Lower leg skin (tissue), 3 donors: Measurements from ENCODE around the gene CCDC149.

Experiments
- POLR2A ChIP-seq, 2 donors: fragments of 450-650 bp; IDR thresholded peaks; one replicate each; pipeline ENCODE4 v1.6.1; 2016 to 2017; ENCODE audit warnings: antibody characterized with exemption in 2 of 2, mild to moderate bottlenecking in 1 of 2, moderate library complexity in 1 of 2
- TF ChIP-seq, protein P1 (sequence below), 3 donors: fragments of 450-650 bp; IDR thresholded peaks; one replicate each; pipeline ENCODE4 v1.5.1; 2016; ENCODE audit warnings: antibody characterized with exemption in 3 of 3, mild to moderate bottlenecking in 3 of 3, moderate library complexity in 2 of 3

DNA sequence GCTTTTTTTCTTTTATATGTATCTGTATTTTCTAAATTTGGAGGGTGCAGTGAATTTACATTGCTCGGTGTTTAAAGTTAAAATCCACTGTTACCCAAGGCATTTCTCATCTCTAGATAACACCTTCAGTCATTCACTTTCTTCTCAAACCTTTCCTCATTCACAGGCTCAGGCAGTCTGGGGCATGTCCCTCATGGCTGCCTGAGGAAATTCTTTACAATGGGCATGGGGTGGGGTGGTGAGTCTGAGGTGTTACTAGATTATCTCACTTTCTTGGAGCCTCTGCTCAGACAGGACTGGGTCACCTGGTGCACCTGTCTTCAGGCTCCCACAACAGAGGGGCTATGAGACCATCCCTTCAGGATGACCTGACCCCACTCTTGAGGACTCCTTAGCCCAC lies 17.4 kb downstream of the CCDC149 start:
- no peak for TF ChIP-seq POLR2A (IDR thresholded peaks at IDR 0.05)
- TF ChIP-seq, protein P1, sequence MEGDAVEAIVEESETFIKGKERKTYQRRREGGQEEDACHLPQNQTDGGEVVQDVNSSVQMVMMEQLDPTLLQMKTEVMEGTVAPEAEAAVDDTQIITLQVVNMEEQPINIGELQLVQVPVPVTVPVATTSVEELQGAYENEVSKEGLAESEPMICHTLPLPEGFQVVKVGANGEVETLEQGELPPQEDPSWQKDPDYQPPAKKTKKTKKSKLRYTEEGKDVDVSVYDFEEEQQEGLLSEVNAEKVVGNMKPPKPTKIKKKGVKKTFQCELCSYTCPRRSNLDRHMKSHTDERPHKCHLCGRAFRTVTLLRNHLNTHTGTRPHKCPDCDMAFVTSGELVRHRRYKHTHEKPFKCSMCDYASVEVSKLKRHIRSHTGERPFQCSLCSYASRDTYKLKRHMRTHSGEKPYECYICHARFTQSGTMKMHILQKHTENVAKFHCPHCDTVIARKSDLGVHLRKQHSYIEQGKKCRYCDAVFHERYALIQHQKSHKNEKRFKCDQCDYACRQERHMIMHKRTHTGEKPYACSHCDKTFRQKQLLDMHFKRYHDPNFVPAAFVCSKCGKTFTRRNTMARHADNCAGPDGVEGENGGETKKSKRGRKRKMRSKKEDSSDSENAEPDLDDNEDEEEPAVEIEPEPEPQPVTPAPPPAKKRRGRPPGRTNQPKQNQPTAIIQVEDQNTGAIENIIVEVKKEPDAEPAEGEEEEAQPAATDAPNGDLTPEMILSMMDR (IDR thresholded peaks at IDR 0.05), result no peak
